ENCODE data around the gene COL9A2. TPM values are rescaled to one million over a fixed set of nuclear protein-coding genes. Genes with fewer than 3 reads are reported as not detected.

COL9A2 gene
- total and polyA plus RNA-seq, 2 donors (not counting 3 experiments of a cell fraction or from before 2014, with no cell fraction given), result 0.64 to 0.69 TPM

GRCh38 chr1:40256401-40257084 lies 60.5 kb downstream of the COL9A2 start:
- Histone ChIP-seq H3K9me3 (replicated peaks; ENCODE audit: control insufficient read depth, insufficient read depth, low read length) (no peaks in the 10 kb centered on the region), H3K27ac (ENCODE audit: insufficient read depth, low read depth, low read length) (peak overlapping the region; percentile 86), H3K9ac (replicated peaks; ENCODE audit: extremely low read depth, insufficient read depth, low read length) (peak overlapping the region; percentile 99), H3K4me2 (ENCODE audit: insufficient read depth, low read length) (peak overlapping the region; percentile 89), H3K4me1 (ENCODE audit: control insufficient read depth, extremely low read depth, insufficient read depth, low read length) (peaks cover 9% of the 10 kb centered on the region), H4K20me1 (replicated peaks; ENCODE audit: control insufficient read depth, extremely low read depth, insufficient read depth, low read length) (no peaks in the 10 kb centered on the region), H3K79me2 (ENCODE audit: control insufficient read depth, insufficient read depth, low read length) (peaks cover 29% of the 10 kb centered on the region), H3K9me1 (replicated peaks; ENCODE audit: control insufficient read depth, extremely low read depth, insufficient read depth, low read length) (no peaks in the 10 kb centered on the region), H3K36me3 (ENCODE audit: control insufficient read depth in 2 of 2, extremely low read depth in 1 of 2, insufficient read depth in 2 of 2, low read length in 2 of 2) (peaks cover 4 to 8% of the 10 kb centered on the region in 2 experiments), H3K27me3 (ENCODE audit: control insufficient read depth in 2 of 2, insufficient read depth in 2 of 2, low read length in 2 of 2) (no peaks in the 10 kb centered on the region), H3K4me3 (replicated peaks in 1 of 3; ENCODE audit: insufficient read depth in 1 of 3, low read depth in 1 of 3, low read length in 3 of 3) (peak overlapping the region; percentile 59 to 91 (median 79)), H2AFZ (ENCODE audit: low read depth, low read length) (no peak overlapping the region)
- FAIRE-seq (peak; percentile 8), DNase-seq (ENCODE audit: low read depth, low spot score) (peak; percentile 24)
- intact Hi-C loops (cut with micrococcal nuclease) (loop anchor here (1.0 to 5.0 kb wide), 2 partner anchors 178 to 214 kb away; partner anchors contain the start of gene CAP1), dilution Hi-C loops (cut with MboI; ENCODE audit: extremely low pct_ligation_motif_present, low sequenced_read_pairs) (no loop called here)
- BruUV-seq (replicated peaks), result no TSS peak
- ChIA-PET CTCF (interaction anchor here (1.1 to 1.9 kb wide), 2 partner anchors 14 to 17 kb away, joined by 3 to 6 read pairs; no protein-coding TSS in a partner anchor), POLR2A (interaction anchor here (0.5 kb wide), 1 partner anchor 10 kb away, joined by 4 read pairs; no protein-coding TSS in a partner anchor)
- TF ChIP-seq FOS (IDR thresholded peaks at IDR 0.05; ENCODE audit: borderline replicate concordance, insufficient read depth, low read length) (no peak), JUN (IDR thresholded peaks at IDR 0.05; ENCODE audit: borderline replicate concordance, insufficient read depth, insufficient read length, low read depth) (no peak), EZH2 (IDR thresholded peaks at IDR 0.05; ENCODE audit: borderline replicate concordance, low read depth, low read length, severe bottlenecking) (no peak), GATA2 (IDR thresholded peaks at IDR 0.05; ENCODE audit: insufficient read depth, insufficient read length, low read depth, low read length) (no peak), POLR2A (IDR thresholded peaks at IDR 0.05; ENCODE audit: low read depth, low read length) (no peak), CTCF (IDR thresholded peaks at IDR 0.05; ENCODE audit: extremely low read depth in 1 of 2, insufficient read depth in 1 of 2, low read depth in 1 of 2, low read length in 2 of 2) (no peak)
